PC-9 (cell line): ENCODE measurements around the gene PSMA7.

Experiments
- CTCF ChIP-seq: fragments of 200-600 bp; sonication (generic); conservative IDR thresholded peaks from 2 replicates; pipeline ENCODE4 v1.6.1; 2017; ENCODE audit warnings: mixed run types, antibody characterized with exemption, mild to moderate bottlenecking, moderate library complexity
- EZH2 ChIP-seq: fragments of 200-600 bp; sonication (generic); IDR thresholded peaks from 2 replicates; pipeline ENCODE4 v1.8.0; 2017; ENCODE audit warnings: antibody characterized with exemption, low read depth

DNA sequence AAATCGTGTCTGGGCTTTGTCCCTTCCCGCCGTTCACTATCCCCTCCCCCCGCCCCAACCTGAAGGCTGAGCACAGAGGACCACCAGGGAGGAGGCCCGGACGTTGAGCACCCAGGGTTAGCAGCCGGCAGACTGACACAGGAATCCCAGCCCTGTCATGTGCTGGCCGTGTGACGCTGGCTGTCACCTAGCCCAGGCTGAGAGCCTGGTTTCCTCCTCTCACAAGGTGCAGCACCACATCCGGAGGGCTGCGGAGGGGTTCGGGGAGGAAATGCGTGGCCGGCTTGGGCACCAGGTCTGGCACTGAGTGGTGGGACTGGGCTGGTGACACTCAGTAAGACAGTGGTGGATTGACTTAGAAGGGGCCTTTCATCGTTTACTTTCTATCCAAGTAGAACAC lies 25.5 kb downstream of the PSMA7 start:
- no peak for TF ChIP-seq EZH2
- no peak for TF ChIP-seq CTCF
